Brain microvascular endothelial cell (primary cell): ENCODE measurements around the gene SERPING1.

Source experiments
- DNase-seq: peaks from one replicate; pipeline ENCODE4 v3.0.0-alpha.2; 2020
- H3K27ac ChIP-seq: fragments of 250-450 bp; sonication (Bioruptor Pico); 2 replicates; pipeline ENCODE4 v1.5.1; 2020; ENCODE audit warnings: mild to moderate bottlenecking, moderate library complexity
- H3K27me3 ChIP-seq: fragments of 250-450 bp; sonication (Bioruptor Pico); replicated peaks from 2 replicates; pipeline ENCODE4 v1.5.1; 2020; ENCODE audit warnings: mild to moderate bottlenecking
- H3K36me3 ChIP-seq: fragments of 250-450 bp; sonication (Bioruptor Pico); replicated peaks from 2 replicates; pipeline ENCODE4 v1.5.1; 2020; ENCODE audit warnings: mild to moderate bottlenecking
- H3K4me3 ChIP-seq: 2 replicates; pipeline ENCODE4 v1.5.1; 2011; ENCODE audit warnings: low read depth, mild to moderate bottlenecking, control low read depth, low read length, moderate library complexity
- CTCF ChIP-seq: IDR thresholded peaks from 2 replicates; pipeline ENCODE4 v1.5.1; 2011; ENCODE audit warnings: low read depth, mild to moderate bottlenecking, moderate library complexity, low read length, control low read depth, inconsistent platforms; ENCODE audit errors: missing control alignments
- in situ Hi-C: cut with HindIII; loops from 2 replicates; pipeline ENCODE4 v1.10.0; 2017; ENCODE audit warnings: low sequenced_read_pairs, low pct_ligation_motif_present

The SERPING1 gene

GRCh38 chr11:57585301-57585700, 12.2 kb upstream of the SERPING1 start:
- Histone ChIP-seq H3K27ac (no peak overlapping the region), H3K36me3 (no peaks in the 10 kb centered on the region), H3K27me3 (no peaks in the 10 kb centered on the region), H3K4me3 (no peak overlapping the region)
- in situ Hi-C loops = no loop called here
- DNase-seq = no peak
- no peak for TF ChIP-seq CTCF

- in situ Hi-C loops = no loop called here
- no peaks in the 10 kb centered on the region for H3K27me3 ChIP-seq
- H3K4me3 ChIP-seq = no peak overlapping the region
- no peak for TF ChIP-seq CTCF
- DNase-seq = no peak
- no peak overlapping the region for H3K27ac ChIP-seq
- H3K36me3 ChIP-seq = no peaks in the 10 kb centered on the region
These were observed 10.7 kb upstream of the SERPING1 start for GRCh38 chr11:57586711-57587245.

GRCh38 chr11:57588046-57588710, 9.3 kb upstream of the SERPING1 start:
- Histone ChIP-seq H3K27ac (no peak overlapping the region), H3K27me3 (no peaks in the 10 kb centered on the region), H3K4me3 (no peak overlapping the region), H3K36me3 (no peaks in the 10 kb centered on the region)
- DNase-seq = no peak
- in situ Hi-C loops = no loop called here
- TF ChIP-seq CTCF = no peak

GRCh38 chr11:57596266-57596885, 1.1 kb upstream of the SERPING1 start:
- in situ Hi-C loops = no loop called here
- H3K4me3 ChIP-seq = no peak overlapping the region
- TF ChIP-seq CTCF = no peak
- H3K27ac ChIP-seq = no peak overlapping the region
- no peaks in the 10 kb centered on the region for H3K36me3 ChIP-seq
- no peak for DNase-seq
- H3K27me3 ChIP-seq = no peaks in the 10 kb centered on the region

GRCh38 chr11:57597916-57598830, 688 bp downstream of the SERPING1 start:
- H3K4me3 ChIP-seq = peak overlapping the region; percentile 35
- DNase-seq = no peak

More at GRCh38 chr11:57597916-57598830, 688 bp downstream of the SERPING1 start:
- in situ Hi-C loops = no loop called here
- no peaks in the 10 kb centered on the region for H3K27me3 ChIP-seq
- no peak overlapping the region for H3K27ac ChIP-seq
- no peaks in the 10 kb centered on the region for H3K36me3 ChIP-seq
- TF ChIP-seq CTCF = no peak
